ENCODE data around the gene FAT4. TPM values are rescaled to one million over a fixed set of nuclear protein-coding genes. Genes with fewer than 3 reads are reported as not detected.

Gene FAT4
- total RNA-seq, 1 experiment from 2014 or later: 0.05 TPM

DNA sequence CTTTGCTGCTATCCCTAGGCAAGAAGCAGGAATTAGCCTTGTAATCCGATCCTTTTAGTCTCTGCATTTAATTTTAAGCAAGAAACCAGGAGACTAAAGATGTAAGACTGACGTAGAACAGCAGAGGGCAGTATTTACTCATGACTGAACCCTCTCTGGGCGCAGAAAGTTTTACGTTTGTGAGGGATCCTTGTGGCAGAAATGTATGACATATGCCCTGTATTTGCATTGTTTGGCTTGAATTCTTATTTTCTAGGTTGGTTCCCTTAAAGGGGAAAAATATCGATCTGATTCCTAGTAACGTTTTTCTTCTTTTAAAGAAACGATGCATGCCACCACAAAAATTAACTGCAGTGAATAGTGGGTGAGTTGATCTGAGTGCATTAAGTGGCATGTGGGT is 1.3 kb upstream of the FAT4 start:
- no peaks in the 10 kb centered on the region for H3K9me3 Mint-ChIP-seq (ENCODE audit: unreplicated experiment)
- no TSS peak for BruUV-seq (replicated peaks)
- Histone ChIP-seq H3K36me3 (ENCODE audit: control insufficient read depth, insufficient read depth, low read length) (no peaks in the 10 kb centered on the region), H3K9me3 (no peaks in the 10 kb centered on the region), H3K27me3 (replicated peaks; ENCODE audit: control insufficient read depth, insufficient read depth, low read length) (no peaks in the 10 kb centered on the region), H3K4me3 (ENCODE audit: low read depth, low read length) (no peak overlapping the region), H3K4me1 (0 out of 2 replicates have a peak, but pooled peaks cover 7% of the 10 kb centered on the region)
- H3K27me3 Mint-ChIP-seq (ENCODE audit: insufficient read depth, unreplicated experiment): no peaks in the 10 kb centered on the region
- H3K27ac Mint-ChIP-seq (ENCODE audit: unreplicated experiment): no peak overlapping the region
- peaks cover 12% of the 10 kb centered on the region for H3K36me3 Mint-ChIP-seq (ENCODE audit: insufficient read depth, unreplicated experiment)
- POLR2A ChIA-PET: no interaction called here
- CTCF ChIA-PET: no interaction called here
- intact Hi-C loops (cut with micrococcal nuclease; ENCODE audit: unreplicated experiment): loop anchor here (1.0 to 10.0 kb wide), 6 partner anchors 119 to 1291 kb away; no protein-coding TSS in a partner anchor
- H3K4me3 Mint-ChIP-seq (ENCODE audit: unreplicated experiment): no peak overlapping the region
- H3K4me1 Mint-ChIP-seq (ENCODE audit: low read depth, unreplicated experiment): no peaks in the 10 kb centered on the region
- TF ChIP-seq CTCF (IDR thresholded peaks at IDR 0.05; ENCODE audit: insufficient read depth in 1 of 2, low read depth in 1 of 2, low read length in 1 of 2, severe bottlenecking in 1 of 2, unreplicated experiment in 1 of 2): peak; percentile 72 to 78
- peak in 1 of 2 experiments; percentile 74 for DNase-seq

GRCh38 chr4:125313989-125314667 is 627 bp upstream of the FAT4 start:
- no peaks in the 10 kb centered on the region for H3K9me3 ChIP-seq
- no peak for TF ChIP-seq CTCF (IDR thresholded peaks at IDR 0.05; ENCODE audit: insufficient read depth in 1 of 2, low read depth in 1 of 2, low read length in 1 of 2, severe bottlenecking in 1 of 2, unreplicated experiment in 1 of 2)
- no peaks in the 10 kb centered on the region for H3K36me3 ChIP-seq (ENCODE audit: control insufficient read depth, insufficient read depth, low read length)
- peak overlapping the region; percentile 79 for H3K4me3 Mint-ChIP-seq (ENCODE audit: unreplicated experiment)
- no peaks in the 10 kb centered on the region for H3K4me1 Mint-ChIP-seq (ENCODE audit: low read depth, unreplicated experiment)
- H3K36me3 Mint-ChIP-seq (ENCODE audit: insufficient read depth, unreplicated experiment): peaks cover 12% of the 10 kb centered on the region
- peak overlapping the region; percentile 47 for H3K4me3 ChIP-seq (ENCODE audit: low read depth, low read length)
- H3K27me3 Mint-ChIP-seq (ENCODE audit: insufficient read depth, unreplicated experiment): no peaks in the 10 kb centered on the region
- no peaks in the 10 kb centered on the region for H3K27me3 ChIP-seq (replicated peaks; ENCODE audit: control insufficient read depth, insufficient read depth, low read length)
- intact Hi-C loops (cut with micrococcal nuclease; ENCODE audit: unreplicated experiment): loop anchor here (1.0 to 10.0 kb wide), 6 partner anchors 118 to 1290 kb away; no protein-coding TSS in a partner anchor
- no peak for DNase-seq
- ChIA-PET CTCF (interaction anchor here (0.6 to 0.7 kb wide), 2 partner anchors 444 to 1143 kb away, joined by 3 to 5 read pairs; no protein-coding TSS in a partner anchor), POLR2A (no interaction called here)
- BruUV-seq (replicated peaks): no TSS peak
- H3K4me1 ChIP-seq: 0 out of 2 replicates have a peak, but pooled peaks cover 7% of the 10 kb centered on the region
- H3K9me3 Mint-ChIP-seq (ENCODE audit: unreplicated experiment): no peaks in the 10 kb centered on the region
- H3K27ac Mint-ChIP-seq (ENCODE audit: unreplicated experiment): no peak overlapping the region

DNA sequence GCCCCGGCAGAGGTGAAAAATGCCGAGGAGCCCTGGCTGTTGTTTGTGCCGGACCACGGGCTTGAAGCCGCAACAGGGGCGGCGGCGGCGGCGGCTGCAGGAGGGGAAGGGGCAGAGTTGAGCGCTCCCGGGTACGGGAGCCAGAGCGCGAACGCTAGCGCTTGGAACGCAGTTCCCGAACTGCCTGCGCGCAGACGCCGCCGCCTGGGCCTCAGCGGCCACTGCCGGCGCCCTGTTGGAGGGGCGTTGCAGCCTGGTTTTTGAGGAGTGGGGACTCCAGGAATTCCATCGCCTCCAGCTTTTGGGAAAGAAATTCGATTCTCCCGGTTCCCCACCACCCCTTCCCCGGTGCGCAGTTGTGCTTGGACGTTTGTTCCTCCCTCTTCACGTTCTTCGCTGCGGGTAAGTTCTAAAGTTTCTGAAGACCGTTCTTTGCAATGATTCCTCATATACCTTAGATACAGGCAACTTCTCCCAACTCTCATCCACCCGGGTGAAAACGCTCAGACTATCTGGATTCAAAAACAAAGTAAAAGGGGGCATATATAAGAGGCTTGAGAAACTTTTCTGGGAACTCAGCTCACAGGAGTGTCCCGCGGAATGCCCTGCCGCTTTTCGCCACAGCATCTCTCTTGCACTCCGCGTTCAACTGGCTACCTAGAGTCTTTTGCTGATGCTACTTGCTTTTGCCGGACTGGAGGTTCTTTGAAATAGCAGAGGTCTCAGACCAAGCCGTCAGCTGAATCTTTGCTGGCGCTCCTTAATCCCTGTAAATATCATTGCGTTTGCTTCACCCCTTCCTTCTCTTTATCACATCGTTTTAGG is 1.0 kb downstream of the FAT4 start:
- H3K4me1 Mint-ChIP-seq (ENCODE audit: low read depth, unreplicated experiment): no peaks in the 10 kb centered on the region
- TF ChIP-seq CTCF (IDR thresholded peaks at IDR 0.05; ENCODE audit: insufficient read depth in 1 of 2, low read depth in 1 of 2, low read length in 1 of 2, severe bottlenecking in 1 of 2, unreplicated experiment in 1 of 2): no peak
- peak in 1 of 2 experiments; percentile 19 for DNase-seq
- no TSS peak for BruUV-seq (replicated peaks)
- H3K9me3 Mint-ChIP-seq (ENCODE audit: unreplicated experiment): no peaks in the 10 kb centered on the region
- Histone ChIP-seq H3K9me3 (no peaks in the 10 kb centered on the region), H3K27me3 (replicated peaks; ENCODE audit: control insufficient read depth, insufficient read depth, low read length) (no peaks in the 10 kb centered on the region), H3K4me1 (0 out of 2 replicates have a peak, but pooled peaks cover 7% of the 10 kb centered on the region), H3K4me3 (ENCODE audit: low read depth, low read length) (peak overlapping the region; percentile 47), H3K36me3 (ENCODE audit: control insufficient read depth, insufficient read depth, low read length) (no peaks in the 10 kb centered on the region)
- intact Hi-C loops (cut with micrococcal nuclease; ENCODE audit: unreplicated experiment): loop anchor here (10.0 kb wide), 1 partner anchor 279 kb away; no protein-coding TSS in a partner anchor
- POLR2A ChIA-PET: no interaction called here
- no peaks in the 10 kb centered on the region for H3K27me3 Mint-ChIP-seq (ENCODE audit: insufficient read depth, unreplicated experiment)
- peaks cover 12% of the 10 kb centered on the region for H3K36me3 Mint-ChIP-seq (ENCODE audit: insufficient read depth, unreplicated experiment)
- peak overlapping the region; percentile 79 for H3K4me3 Mint-ChIP-seq (ENCODE audit: unreplicated experiment)
- CTCF ChIA-PET: no interaction called here
- H3K27ac Mint-ChIP-seq (ENCODE audit: unreplicated experiment): no peak overlapping the region
